Calu3 (cell line): ENCODE measurements around the gene NDFIP2. TPM values are rescaled to one million over a fixed set of nuclear protein-coding genes. Genes with fewer than 3 reads are reported as not detected.

Experiments
- BruUV-seq: library from RNA; stranded (reverse); fragments of 400-500 nt; replicated peaks from 2 replicates; lab custom pipeline; 2021; lab: Mats Ljungman, UMichigan
- CTCF ChIA-PET: fragments of 300-600 bp; sonication (Branson Sonifier 250); formaldehyde crosslinking; loops from one replicate; lab custom pipeline; 2022; ENCODE audit warnings: antibody characterized with exemption; lab: Charles Lee
- DNase-seq: peaks from one replicate; pipeline ENCODE4 v3.0.0; 2022
- H3K27ac Mint-ChIP-seq: one replicate; pipeline ENCODE4 v1.8.0; 2022; ENCODE audit warnings: mixed read lengths; ENCODE audit not compliant: unreplicated experiment
- H3K27me3 Mint-ChIP-seq: one replicate; pipeline ENCODE4 v1.8.0; 2022; ENCODE audit warnings: mixed read lengths; ENCODE audit not compliant: unreplicated experiment
- H3K36me3 Mint-ChIP-seq: one replicate; pipeline ENCODE4 v1.8.0; 2022; ENCODE audit warnings: mild to moderate bottlenecking, moderate library complexity, mixed read lengths; ENCODE audit not compliant: insufficient read depth, unreplicated experiment
- H3K4me1 Mint-ChIP-seq: one replicate; pipeline ENCODE4 v1.8.0; 2022; ENCODE audit warnings: mild to moderate bottlenecking, low read depth, mixed read lengths; ENCODE audit not compliant: unreplicated experiment
- H3K4me3 Mint-ChIP-seq: one replicate; pipeline ENCODE4 v1.8.0; 2022; ENCODE audit warnings: mild to moderate bottlenecking, low read depth, moderate library complexity, mixed read lengths; ENCODE audit not compliant: unreplicated experiment
- H3K9me3 Mint-ChIP-seq: one replicate; pipeline ENCODE4 v1.8.0; 2022; ENCODE audit warnings: low read depth, mixed read lengths; ENCODE audit not compliant: unreplicated experiment
- CTCF ChIP-seq: fragments of 200-600 bp; IDR thresholded peaks from one replicate; pipeline ENCODE4 v1.8.0; 2022; ENCODE audit warnings: antibody characterized with exemption; ENCODE audit not compliant: unreplicated experiment
- intact Hi-C: fragments of 100-400 bp; cut with micrococcal nuclease; formaldehyde crosslinking; loops from one replicate; pipeline ENCODE4 v1.10.0; 2022; ENCODE audit not compliant: unreplicated experiment
- total RNA-seq: library from RNA; stranded (reverse); gene quantifications from 2 replicates; pipeline ENCODE4 v1.2.3, GENCODE V29; 2022

NDFIP2 gene
- total RNA-seq, 1 experiment from 2014 or later, result 26.7 TPM

GRCh38 chr13:79503473-79504017 is 22.6 kb downstream of the NDFIP2 start:
- H3K9me3 Mint-ChIP-seq, result no peaks in the 10 kb centered on the region
- no TSS peak for BruUV-seq

GRCh38 chr13:79508224-79508961 is 27.4 kb downstream of the NDFIP2 start:
- no peaks in the 10 kb centered on the region for H3K27me3 Mint-ChIP-seq
- H3K4me1 Mint-ChIP-seq, result peaks cover 5% of the 10 kb centered on the region
- no TSS peak for BruUV-seq
- CTCF ChIA-PET, result interaction anchor here (0.7 kb wide), 1 partner anchor 20 kb away, joined by 8 read pairs; no protein-coding TSS in a partner anchor
- no peak for TF ChIP-seq CTCF
- no peaks in the 10 kb centered on the region for H3K36me3 Mint-ChIP-seq
- no peak overlapping the region for H3K4me3 Mint-ChIP-seq
- no peak overlapping the region for H3K27ac Mint-ChIP-seq
- no peaks in the 10 kb centered on the region for H3K9me3 Mint-ChIP-seq
- DNase-seq, result no peak
- intact Hi-C loops, result no loop called here

More at GRCh38 chr13:79503473-79504017, 22.6 kb downstream of the NDFIP2 start:
- no peak for DNase-seq
- H3K4me1 Mint-ChIP-seq, result peaks cover 8% of the 10 kb centered on the region
- H3K27me3 Mint-ChIP-seq, result no peaks in the 10 kb centered on the region
- CTCF ChIA-PET, result no interaction called here
- H3K27ac Mint-ChIP-seq, result no peak overlapping the region
- intact Hi-C loops, result no loop called here
- H3K36me3 Mint-ChIP-seq, result no peaks in the 10 kb centered on the region
- TF ChIP-seq CTCF, result no peak
- H3K4me3 Mint-ChIP-seq, result no peak overlapping the region

- no peak for DNase-seq
- H3K4me1 Mint-ChIP-seq, result no peaks in the 10 kb centered on the region
- CTCF ChIA-PET, result no interaction called here
- no peak overlapping the region for H3K4me3 Mint-ChIP-seq
- TF ChIP-seq CTCF, result no peak
- no peaks in the 10 kb centered on the region for H3K27me3 Mint-ChIP-seq
- intact Hi-C loops, result no loop called here
- no peaks in the 10 kb centered on the region for H3K9me3 Mint-ChIP-seq
- no TSS peak for BruUV-seq
- no peak overlapping the region for H3K27ac Mint-ChIP-seq
- no peaks in the 10 kb centered on the region for H3K36me3 Mint-ChIP-seq
These were observed 30.7 kb downstream of the NDFIP2 start for GRCh38 chr13:79511611-79512010.

GRCh38 chr13:79512950-79513349 is 32.0 kb downstream of the NDFIP2 start:
- no peaks in the 10 kb centered on the region for H3K27me3 Mint-ChIP-seq
- DNase-seq, result no peak
- H3K4me1 Mint-ChIP-seq, result no peaks in the 10 kb centered on the region
- intact Hi-C loops, result no loop called here
- no TSS peak for BruUV-seq
- no peak overlapping the region for H3K4me3 Mint-ChIP-seq
- H3K27ac Mint-ChIP-seq, result no peak overlapping the region
- H3K36me3 Mint-ChIP-seq, result no peaks in the 10 kb centered on the region
- no peaks in the 10 kb centered on the region for H3K9me3 Mint-ChIP-seq
- no peak for TF ChIP-seq CTCF
- CTCF ChIA-PET, result no interaction called here
